ENCODE results near the gene SYNGR1.

The SYNGR1 gene

GRCh38 chr22:39415506-39415905, 65.7 kb downstream of the SYNGR1 start:
- in situ Hi-C loops (cut with HindIII; ENCODE audit: low pct_ligation_motif_present, low pct_unique_long_range_greater_than_20kb, low sequenced_read_pairs), result no loop called here

GRCh38 chr22:39416319-39416718, 66.5 kb downstream of the SYNGR1 start:
- in situ Hi-C loops (cut with HindIII; ENCODE audit: low pct_ligation_motif_present, low pct_unique_long_range_greater_than_20kb, low sequenced_read_pairs), result no loop called here
- DNase-seq, result no peak

More at GRCh38 chr22:39415506-39415905, 65.7 kb downstream of the SYNGR1 start:
- no peak for DNase-seq

GRCh38 chr22:39417641-39418040, 67.8 kb downstream of the SYNGR1 start:
- DNase-seq, result no peak
- in situ Hi-C loops (cut with HindIII; ENCODE audit: low pct_ligation_motif_present, low pct_unique_long_range_greater_than_20kb, low sequenced_read_pairs), result no loop called here

- in situ Hi-C loops (cut with HindIII; ENCODE audit: low pct_ligation_motif_present, low pct_unique_long_range_greater_than_20kb, low sequenced_read_pairs), result no loop called here
- no peak for DNase-seq
Measured at GRCh38 chr22:39418696-39419095, 68.9 kb downstream of the SYNGR1 start.

GRCh38 chr22:39419096-39419495, 69.3 kb downstream of the SYNGR1 start:
- DNase-seq, result no peak
- in situ Hi-C loops (cut with HindIII; ENCODE audit: low pct_ligation_motif_present, low pct_unique_long_range_greater_than_20kb, low sequenced_read_pairs), result no loop called here

GRCh38 chr22:39419911-39420310, 70.1 kb downstream of the SYNGR1 start:
- no peak for DNase-seq
- in situ Hi-C loops (cut with HindIII; ENCODE audit: low pct_ligation_motif_present, low pct_unique_long_range_greater_than_20kb, low sequenced_read_pairs), result no loop called here

GRCh38 chr22:39421691-39422090, 71.9 kb downstream of the SYNGR1 start:
- in situ Hi-C loops (cut with HindIII; ENCODE audit: low pct_ligation_motif_present, low pct_unique_long_range_greater_than_20kb, low sequenced_read_pairs), result no loop called here

GRCh38 chr22:39422101-39422500, 72.3 kb downstream of the SYNGR1 start:
- in situ Hi-C loops (cut with HindIII; ENCODE audit: low pct_ligation_motif_present, low pct_unique_long_range_greater_than_20kb, low sequenced_read_pairs), result no loop called here
- DNase-seq, result no peak

More at GRCh38 chr22:39421691-39422090, 71.9 kb downstream of the SYNGR1 start:
- no peak for DNase-seq

- DNase-seq, result no peak
- in situ Hi-C loops (cut with HindIII; ENCODE audit: low pct_ligation_motif_present, low pct_unique_long_range_greater_than_20kb, low sequenced_read_pairs), result no loop called here
Measured at GRCh38 chr22:39422721-39423120, 72.9 kb downstream of the SYNGR1 start.

- in situ Hi-C loops (cut with HindIII; ENCODE audit: low pct_ligation_motif_present, low pct_unique_long_range_greater_than_20kb, low sequenced_read_pairs), result no loop called here
Measured at GRCh38 chr22:39423976-39424375, 74.2 kb downstream of the SYNGR1 start.

GRCh38 chr22:39426380-39427043, 76.7 kb downstream of the SYNGR1 start:
- in situ Hi-C loops (cut with HindIII; ENCODE audit: low pct_ligation_motif_present, low pct_unique_long_range_greater_than_20kb, low sequenced_read_pairs), result no loop called here

More at GRCh38 chr22:39423976-39424375, 74.2 kb downstream of the SYNGR1 start:
- DNase-seq, result no peak

GRCh38 chr22:39427751-39428596, 78.2 kb downstream of the SYNGR1 start:
- no peak for DNase-seq
- in situ Hi-C loops (cut with HindIII; ENCODE audit: low pct_ligation_motif_present, low pct_unique_long_range_greater_than_20kb, low sequenced_read_pairs), result no loop called here

More at GRCh38 chr22:39426380-39427043, 76.7 kb downstream of the SYNGR1 start:
- DNase-seq, result no peak

GRCh38 chr22:39428597-39429071, 78.8 kb downstream of the SYNGR1 start:
- DNase-seq, result no peak
- in situ Hi-C loops (cut with HindIII; ENCODE audit: low pct_ligation_motif_present, low pct_unique_long_range_greater_than_20kb, low sequenced_read_pairs), result no loop called here

- DNase-seq, result no peak
- in situ Hi-C loops (cut with HindIII; ENCODE audit: low pct_ligation_motif_present, low pct_unique_long_range_greater_than_20kb, low sequenced_read_pairs), result no loop called here
Measured at GRCh38 chr22:39429186-39429585, 79.4 kb downstream of the SYNGR1 start.

GRCh38 chr22:39429916-39430575, 80.3 kb downstream of the SYNGR1 start:
- in situ Hi-C loops (cut with HindIII; ENCODE audit: low pct_ligation_motif_present, low pct_unique_long_range_greater_than_20kb, low sequenced_read_pairs), result no loop called here
- no peak for DNase-seq

- DNase-seq, result no peak
- in situ Hi-C loops (cut with HindIII; ENCODE audit: low pct_ligation_motif_present, low pct_unique_long_range_greater_than_20kb, low sequenced_read_pairs), result no loop called here
Measured at GRCh38 chr22:39430576-39431150, 80.9 kb downstream of the SYNGR1 start.

- in situ Hi-C loops (cut with HindIII; ENCODE audit: low pct_ligation_motif_present, low pct_unique_long_range_greater_than_20kb, low sequenced_read_pairs), result no loop called here
Measured at GRCh38 chr22:39431216-39431801, 81.5 kb downstream of the SYNGR1 start.

GRCh38 chr22:39431821-39432251, 82.0 kb downstream of the SYNGR1 start:
- no peak for DNase-seq
- in situ Hi-C loops (cut with HindIII; ENCODE audit: low pct_ligation_motif_present, low pct_unique_long_range_greater_than_20kb, low sequenced_read_pairs), result no loop called here

More at GRCh38 chr22:39431216-39431801, 81.5 kb downstream of the SYNGR1 start:
- DNase-seq, result no peak

Measured in ACHN (cell line).